ENCODE results near the gene PITPNC1.
"Not testable (repeated sequence)": the region's sequence is repeated elsewhere in the genome, so short reads cannot be mapped to it uniquely, and the experiment has no call there.

PITPNC1 gene

DNA sequence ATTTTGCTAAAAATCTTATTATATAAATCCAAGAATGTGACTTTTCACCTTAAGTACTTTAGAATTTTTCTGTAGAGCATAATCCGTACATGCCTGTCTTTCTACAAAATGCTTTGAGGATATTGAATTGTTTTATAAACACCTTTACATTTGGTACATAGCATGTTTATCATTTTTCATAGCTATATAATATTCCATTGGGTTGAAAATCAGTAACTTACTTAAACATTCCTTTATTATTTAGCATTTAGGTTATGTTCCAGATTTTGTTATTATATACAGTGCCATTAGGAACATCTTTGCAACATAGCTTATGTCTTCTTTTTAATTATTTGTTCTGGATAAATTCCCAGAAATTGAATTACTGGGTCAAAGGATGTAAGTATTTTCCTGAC lies 323.6 kb downstream of the PITPNC1 start:
- DNase-seq: no peak

DNA sequence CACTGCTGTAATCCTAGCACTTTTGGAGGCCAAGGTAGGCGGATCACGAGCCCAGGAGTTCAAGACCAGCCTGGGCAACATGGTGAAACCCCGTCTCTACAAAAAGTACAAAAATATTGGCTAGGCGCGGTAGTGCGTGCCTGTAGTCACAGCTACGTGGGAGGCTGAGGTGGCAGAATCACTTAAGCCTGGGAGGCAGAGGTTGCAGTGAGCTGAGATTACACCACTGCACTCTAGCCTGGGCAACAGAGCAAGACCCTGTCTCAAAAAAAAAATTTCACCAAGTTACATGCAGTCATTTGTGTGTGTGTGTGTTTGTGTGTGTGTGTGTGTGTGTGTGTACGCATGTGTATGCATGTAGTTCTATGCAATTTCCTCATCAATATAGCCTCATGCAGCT lies 325.8 kb downstream of the PITPNC1 start:
- DNase-seq: not testable (repeated sequence)

DNA sequence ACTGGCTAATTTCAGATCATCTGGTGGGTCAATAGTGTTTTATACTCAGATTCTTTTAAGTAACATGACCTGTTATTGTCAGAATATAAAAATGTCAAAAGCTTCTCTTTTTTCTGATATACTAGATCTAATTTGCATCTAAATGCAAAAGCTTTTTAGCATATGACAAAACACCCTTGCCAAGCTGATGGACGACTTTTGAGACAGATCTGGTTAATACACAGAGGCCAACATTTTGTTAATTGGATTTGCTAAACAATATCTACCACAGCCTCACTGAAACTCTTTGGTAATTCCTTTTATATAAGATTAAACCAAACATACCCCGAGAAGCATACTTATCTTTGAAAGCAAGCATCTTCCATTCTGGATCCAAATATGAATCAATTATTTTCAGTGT lies 330.4 kb downstream of the PITPNC1 start:
- DNase-seq: no peak

DNA sequence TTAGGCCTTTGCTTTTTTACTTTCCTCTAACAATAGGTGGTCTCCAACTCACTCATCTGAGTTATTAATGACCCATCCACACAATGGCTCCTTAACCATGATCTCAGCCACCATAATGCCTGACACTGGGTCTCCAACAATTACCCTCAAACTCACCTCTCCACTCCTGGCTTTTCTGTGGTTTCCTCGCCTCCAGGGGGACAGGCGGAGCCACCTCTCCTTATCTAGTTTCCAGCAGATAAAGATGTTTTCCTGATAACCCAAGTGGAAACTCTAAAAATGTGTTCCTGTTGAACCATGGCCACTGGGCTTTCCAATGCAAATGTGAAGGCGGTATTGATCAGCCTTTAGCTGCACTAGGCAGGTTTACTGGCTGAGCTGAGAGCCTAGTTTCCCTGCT lies 331.3 kb downstream of the PITPNC1 start:
- no peak for DNase-seq

DNA sequence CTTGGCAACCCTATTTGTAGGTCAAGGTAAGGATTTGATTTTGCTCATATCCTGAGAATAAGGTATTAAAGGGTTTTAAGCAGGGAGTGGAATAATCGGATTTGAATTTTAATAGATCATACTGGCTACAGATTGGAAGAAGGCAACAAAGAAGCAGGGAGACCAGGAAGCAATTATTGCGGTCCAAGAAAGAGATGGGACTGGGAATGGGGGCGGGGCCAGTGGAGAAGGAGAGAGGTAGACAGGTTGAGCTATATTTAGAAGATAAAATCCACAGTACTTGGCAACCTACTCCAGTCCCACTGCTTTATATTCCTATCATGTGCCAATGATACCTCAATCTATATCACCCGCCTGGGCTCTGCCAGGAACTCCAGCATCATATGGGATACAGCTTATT lies 334.8 kb downstream of the PITPNC1 start:
- DNase-seq: no peak

DNA sequence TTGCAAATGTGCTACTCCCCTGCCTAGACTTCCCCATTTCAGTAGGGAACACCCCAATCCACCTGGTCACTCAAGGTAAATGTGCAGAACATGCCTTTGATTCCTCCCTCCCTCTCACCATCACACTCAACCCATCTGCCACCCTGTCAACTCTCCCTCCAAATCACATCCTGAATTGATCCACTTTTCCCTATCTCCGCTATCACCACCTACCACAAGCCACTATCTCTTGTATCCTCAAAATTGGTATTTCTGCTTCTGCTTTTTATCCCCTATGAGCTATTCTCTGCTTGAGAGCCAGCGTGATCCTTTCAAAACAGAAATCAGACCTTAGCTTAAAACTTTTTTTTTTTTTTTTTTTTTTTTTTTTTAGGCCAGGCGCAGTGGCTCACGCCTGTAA lies 335.3 kb downstream of the PITPNC1 start:
- DNase-seq: no peak

DNA sequence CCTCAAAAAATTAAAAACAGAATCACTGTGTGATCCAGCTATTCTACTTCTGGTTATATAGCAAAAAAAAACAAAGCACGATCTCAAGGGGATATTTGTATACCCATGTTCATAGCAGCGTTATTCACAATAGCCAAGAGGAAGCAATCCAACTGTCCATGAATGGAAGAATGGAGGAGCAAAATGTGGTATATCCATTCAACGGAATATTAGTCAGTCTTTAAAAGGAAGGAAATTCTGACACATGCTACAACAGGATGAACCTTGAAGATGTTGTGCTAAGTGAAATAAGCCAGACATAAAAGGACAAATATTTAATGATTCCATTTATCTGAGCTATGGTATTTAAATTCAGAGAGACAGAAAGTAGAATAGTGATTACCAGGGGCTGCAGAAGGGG lies 336.1 kb downstream of the PITPNC1 start:
- no peak for DNase-seq

DNA sequence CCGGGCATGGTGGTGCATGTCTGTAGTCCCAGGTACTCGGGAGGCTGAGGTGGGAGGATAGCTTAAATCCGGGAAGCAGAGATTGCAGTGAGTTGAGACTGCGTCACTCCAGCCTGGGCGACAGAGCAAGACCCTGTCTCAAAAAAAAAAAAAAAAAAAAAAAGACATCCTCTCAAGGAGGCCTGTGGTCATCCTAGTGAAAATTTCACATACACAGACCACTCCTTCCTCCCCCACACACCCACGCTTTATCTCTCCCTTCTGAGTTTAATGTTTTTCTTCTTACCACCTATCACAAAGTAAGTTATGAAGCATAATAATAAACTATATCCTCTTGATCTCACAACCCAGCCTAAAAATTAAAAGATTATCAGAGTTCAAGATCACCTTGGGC lies 339.3 kb downstream of the PITPNC1 start:
- DNase-seq: no peak

DNA sequence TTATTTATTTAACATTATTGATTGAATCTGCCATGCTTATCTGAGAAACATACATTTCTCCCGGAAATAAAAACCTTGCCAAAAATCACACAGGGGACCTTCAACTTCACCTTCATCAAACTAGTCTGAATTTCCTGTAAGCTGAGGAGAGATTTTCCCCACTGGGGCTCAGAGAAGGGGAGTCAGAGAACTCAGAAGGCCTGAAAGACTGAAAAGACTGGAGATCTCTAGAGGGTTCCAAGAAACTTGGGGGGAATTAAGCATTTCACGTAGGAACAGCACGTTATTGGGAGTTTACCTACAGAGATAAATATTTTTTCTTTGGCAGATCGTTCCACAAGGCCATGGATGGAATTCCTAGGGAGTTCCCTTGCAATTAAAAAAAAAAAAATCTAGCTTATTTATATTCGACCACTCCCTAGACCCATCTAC lies 340.1 kb downstream of the PITPNC1 start:
- no peak for DNase-seq

DNA sequence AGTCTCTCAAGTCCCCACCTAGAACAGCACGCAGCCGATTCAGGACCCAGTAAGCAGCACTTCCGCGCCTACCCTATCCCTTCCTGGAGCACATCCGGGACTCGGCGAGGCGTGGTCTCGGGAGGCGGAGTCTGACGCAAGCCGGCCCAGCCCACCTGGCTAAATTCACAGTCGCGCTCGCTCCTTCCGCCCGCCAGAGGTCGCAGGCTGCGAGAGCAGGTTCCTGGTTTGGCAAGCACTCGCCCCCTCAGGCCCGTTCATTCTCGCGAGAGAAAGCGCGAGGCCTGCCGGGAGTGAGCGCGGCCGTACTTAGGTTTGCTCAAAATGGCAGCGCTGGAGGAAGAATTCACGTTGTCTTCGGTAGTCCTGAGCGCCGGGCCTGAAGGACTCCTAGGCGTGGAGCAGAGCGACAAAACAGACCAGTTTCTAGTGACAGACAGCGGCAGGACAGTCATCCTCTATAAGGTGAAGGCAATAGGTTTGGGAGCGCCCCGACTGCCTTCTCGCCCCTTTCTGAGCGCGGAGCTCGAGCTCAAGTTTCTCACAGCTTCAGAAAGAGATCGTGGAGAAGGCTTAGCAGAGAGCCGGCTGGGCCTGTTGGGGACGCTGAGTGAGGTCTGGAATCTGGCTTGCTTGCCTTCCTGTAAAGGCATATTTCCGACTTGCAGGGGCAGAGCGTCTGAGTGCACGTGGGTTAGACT lies 340.7 kb downstream of the PITPNC1 start, which contains the start of gene NOL11:
NOL11 (plus strand) TSS at position 313 of the 701 bp plus-strand sequence; CDS start at position 325, 12 bp downstream.
- DNase-seq: peak; percentile 99

DNA sequence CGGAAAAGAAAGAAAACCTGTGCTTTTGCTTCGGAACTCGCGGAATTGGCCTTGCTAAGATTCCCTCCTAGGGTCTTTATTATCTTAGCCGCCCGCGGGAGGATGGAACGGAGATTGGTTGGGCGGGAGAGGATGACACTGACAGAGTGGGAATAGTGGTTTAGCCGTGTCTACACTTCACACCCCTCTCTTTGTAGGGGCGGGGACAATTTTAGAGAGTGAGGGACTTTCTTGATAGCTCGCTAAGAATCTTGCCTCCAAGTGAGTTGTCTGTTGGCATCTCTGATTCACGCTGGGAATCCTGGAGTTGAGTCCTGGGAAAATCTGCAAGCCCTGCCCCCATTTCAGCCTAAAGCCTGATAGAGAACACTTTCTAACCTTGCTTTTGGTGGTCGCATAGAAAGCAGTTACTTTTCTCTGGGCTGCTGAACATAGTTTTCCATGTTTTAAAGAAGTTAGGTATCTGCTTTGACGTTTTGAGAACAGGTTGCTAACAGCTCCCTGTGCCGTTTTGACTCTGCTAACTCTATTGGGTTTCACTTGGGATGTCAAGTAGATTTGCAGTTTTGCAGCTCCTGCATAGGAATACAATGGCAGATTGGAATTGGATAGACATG lies 341.4 kb downstream of the PITPNC1 start:
- DNase-seq: peak; percentile 29

DNA sequence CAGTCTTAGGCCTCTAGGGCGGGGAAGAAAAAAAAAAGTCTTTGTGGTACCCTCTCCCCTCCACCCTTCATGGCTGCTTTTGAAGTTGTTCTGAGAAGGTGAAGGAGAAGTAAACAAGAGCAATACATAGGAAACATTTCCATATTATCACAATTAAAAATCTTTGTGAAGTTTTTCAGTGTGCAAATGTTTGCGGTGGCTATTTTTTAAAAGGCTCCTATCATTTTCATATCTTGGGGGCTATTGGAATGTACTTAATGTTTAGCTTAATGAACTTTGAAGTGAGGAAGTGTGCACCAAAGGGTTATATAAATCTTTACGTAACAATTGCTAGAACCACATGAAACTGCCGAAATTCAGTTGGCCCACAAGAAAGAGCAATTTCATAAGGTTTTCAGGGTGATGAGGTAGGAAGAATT lies 348.3 kb downstream of the PITPNC1 start:
- DNase-seq: no peak

DNA sequence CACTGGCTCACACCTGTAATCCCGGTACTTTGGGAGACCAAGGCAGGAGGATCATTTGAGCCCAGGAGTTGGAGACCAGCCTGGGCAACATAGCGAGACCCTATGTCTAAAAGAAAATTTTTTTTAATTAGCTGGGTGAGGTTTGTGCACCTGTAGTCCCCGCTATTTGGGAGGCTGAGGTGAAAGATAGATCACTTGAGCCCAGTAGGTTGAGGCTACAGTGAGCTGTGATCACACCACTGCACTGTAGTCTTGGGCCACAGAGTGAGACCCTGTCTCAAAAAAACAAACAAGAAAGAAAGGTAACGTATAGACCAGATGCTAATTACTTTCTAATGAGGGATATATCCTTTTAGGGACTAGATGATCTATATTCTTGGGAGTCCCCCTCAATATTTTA lies 348.7 kb downstream of the PITPNC1 start:
- no peak for DNase-seq

DNA sequence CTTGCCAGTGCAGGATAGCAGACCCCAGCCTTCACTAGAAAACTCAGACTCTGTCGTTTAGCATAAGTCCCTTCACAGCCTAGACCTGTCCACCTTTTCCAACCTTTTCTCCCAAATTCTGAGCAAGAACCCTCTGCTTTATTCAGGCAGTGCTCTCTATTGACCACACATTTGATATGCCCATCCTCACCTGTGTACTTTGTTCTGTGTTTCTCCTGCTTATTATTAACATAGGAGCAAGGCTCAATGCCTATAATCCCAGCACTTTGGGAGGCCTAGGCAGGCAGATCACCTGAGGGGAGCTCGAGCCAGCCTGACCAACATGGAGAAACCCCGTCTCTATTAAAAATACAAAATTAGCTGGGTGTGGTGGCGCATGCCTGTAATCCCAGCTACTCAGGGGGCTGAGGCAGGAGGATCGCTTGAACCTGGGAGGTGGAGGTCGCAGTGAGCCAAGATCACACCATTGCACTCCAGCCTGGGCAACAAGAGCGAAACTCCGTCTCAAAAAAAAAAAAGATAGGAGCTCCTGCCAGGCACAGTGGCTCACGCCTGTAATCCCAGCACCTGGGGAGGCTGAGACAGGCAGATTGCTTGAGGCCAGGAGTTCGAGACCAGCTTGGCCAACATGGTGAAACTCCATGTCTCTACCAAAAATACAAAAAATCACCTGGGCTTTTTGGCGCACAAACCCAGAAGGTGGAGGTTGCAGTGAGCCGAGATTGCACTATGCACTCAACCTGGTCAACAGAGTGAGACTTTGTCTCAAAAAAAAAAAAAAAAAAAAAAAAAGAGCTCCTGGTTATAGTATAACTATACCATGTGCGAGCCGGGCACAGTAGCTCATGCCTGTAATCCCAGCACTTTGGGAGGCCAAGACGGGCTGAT lies 350.3 kb downstream of the PITPNC1 start:
- DNase-seq: not testable (repeated sequence)

DNA sequence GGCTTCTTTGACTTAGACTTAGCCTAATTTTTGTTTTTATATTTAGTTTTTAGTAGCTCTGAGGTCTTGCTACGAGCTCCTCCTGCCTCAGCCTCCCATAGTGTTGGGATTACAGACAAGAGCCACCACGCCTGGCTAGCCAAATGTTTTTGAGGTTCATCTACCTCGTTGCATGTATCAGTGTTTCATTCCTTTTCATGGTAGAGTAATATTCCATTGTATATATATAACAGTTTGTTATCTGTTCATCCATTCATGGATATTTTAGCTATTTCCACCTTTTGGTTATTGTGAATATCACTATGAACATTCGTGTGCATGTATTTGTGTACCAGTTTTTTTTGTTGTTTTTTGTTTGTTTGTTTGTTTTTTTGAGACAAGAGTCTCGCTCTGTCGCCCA lies 352.8 kb downstream of the PITPNC1 start:
- no peak for DNase-seq

DNA sequence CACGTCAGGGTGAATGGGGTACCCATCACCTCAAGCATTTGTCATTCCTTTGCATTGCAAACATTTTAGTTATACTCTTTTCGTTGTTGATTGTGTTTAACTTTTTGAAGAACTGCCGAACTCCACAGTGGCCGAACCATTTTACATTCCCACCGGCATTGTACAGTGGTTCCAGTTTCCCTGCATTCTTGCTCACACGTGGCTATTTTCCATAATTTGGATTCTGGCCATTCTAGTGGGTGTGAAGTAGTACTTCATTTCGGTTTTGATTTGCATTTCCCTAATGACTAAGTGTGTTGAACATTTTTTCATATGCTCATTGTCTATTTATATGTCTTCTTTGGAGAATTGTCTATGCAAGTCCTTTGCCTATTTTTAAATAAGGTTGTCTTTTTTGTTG lies 353.6 kb downstream of the PITPNC1 start:
- DNase-seq: no peak

DNA sequence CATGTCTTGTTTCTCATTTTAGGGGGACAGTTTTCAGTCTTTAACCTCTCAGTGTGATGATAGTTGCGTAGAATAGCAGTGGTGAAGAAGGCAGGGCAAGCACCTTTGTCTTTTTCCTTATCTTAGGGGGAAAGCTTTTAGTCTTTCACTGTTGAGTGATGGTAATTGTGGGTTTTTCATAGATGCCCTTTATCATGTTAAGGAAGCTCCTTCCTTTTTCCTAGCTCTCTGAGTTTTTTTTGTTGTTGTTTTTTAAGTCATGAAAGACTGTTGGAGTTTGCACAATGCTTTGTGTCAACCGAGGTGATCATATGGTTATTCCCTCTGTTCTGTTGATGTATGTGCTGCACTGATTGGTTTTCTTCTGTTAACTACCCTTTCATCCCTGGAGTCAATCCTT lies 356.4 kb downstream of the PITPNC1 start:
- no peak for DNase-seq

DNA sequence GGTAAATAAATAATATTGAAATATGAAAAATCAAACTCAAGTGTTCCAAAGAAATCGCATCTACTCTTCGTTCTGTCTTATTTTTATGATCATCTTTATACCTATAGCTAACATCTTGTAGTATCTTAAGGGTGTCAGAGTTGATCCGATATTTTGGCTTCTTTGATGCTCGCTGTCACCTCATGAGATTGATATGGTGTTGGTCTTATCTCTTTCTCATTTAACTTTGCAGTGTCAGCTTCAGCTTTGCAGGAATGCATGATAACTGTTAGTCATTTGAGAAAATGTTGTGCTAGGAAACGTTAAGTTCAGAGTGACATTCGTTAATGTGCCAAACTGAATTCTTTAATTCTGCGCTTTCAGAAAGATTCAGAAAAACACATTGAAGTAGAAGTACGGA lies 360.1 kb downstream of the PITPNC1 start:
- DNase-seq: no peak

DNA sequence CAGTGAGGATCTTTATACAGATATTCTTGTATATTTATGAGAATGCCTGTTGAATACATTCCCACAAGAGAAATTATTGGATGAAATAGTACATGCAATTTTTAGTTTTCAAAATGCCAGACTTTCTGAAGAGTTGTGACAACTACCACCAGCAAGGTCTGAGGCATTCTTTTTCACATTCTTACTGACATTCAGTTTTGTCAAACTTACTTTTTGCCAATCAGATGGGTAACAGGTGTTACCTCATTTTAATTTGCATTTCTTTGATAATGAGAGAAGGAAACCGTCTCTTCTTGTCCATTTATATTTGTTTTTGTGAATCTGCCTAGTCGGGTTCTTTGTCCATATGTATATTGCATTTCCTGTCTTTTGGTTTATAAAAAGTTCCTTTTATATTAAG lies 364.9 kb downstream of the PITPNC1 start:
- DNase-seq: no peak
